Measurements from ENCODE around the gene SYNGR2. TPM values are rescaled to one million over a fixed set of nuclear protein-coding genes. Genes with fewer than 3 reads are reported as not detected.

The SYNGR2 gene
- total and polyA plus RNA-seq, 2 donors (not counting 3 experiments of a cell fraction or from before 2014, with no cell fraction given): 65.9 to 281 TPM

GRCh38 chr17:78163881-78164747 is 4.3 kb upstream of the SYNGR2 start:
- BruUV-seq (replicated peaks): no TSS peak
- intact Hi-C loops (cut with micrococcal nuclease): no loop called here
- Histone ChIP-seq H3K4me3 (replicated peaks in 1 of 3; ENCODE audit: insufficient read depth in 1 of 3, low read depth in 1 of 3, low read length in 3 of 3) (no peak overlapping the region), H2AFZ (ENCODE audit: low read depth, low read length) (no peak overlapping the region), H3K79me2 (ENCODE audit: control insufficient read depth, insufficient read depth, low read length) (no peaks in the 10 kb centered on the region), H3K4me2 (ENCODE audit: insufficient read depth, low read length) (no peak overlapping the region), H3K9me1 (replicated peaks; ENCODE audit: control insufficient read depth, extremely low read depth, insufficient read depth, low read length) (no peaks in the 10 kb centered on the region), H3K27ac (ENCODE audit: insufficient read depth, low read depth, low read length) (no peak overlapping the region), H3K27me3 (ENCODE audit: control insufficient read depth in 2 of 2, insufficient read depth in 2 of 2, low read length in 2 of 2) (no peaks in the 10 kb centered on the region), H3K9me3 (replicated peaks; ENCODE audit: control insufficient read depth, insufficient read depth, low read length) (no peaks in the 10 kb centered on the region), H3K4me1 (ENCODE audit: control insufficient read depth, extremely low read depth, insufficient read depth, low read length) (peaks cover 2% of the 10 kb centered on the region), H3K9ac (replicated peaks; ENCODE audit: extremely low read depth, insufficient read depth, low read length) (no peak overlapping the region), H3K36me3 (ENCODE audit: control insufficient read depth in 2 of 2, extremely low read depth in 1 of 2, insufficient read depth in 2 of 2, low read length in 2 of 2) (no peaks in the 10 kb centered on the region), H4K20me1 (replicated peaks; ENCODE audit: control insufficient read depth, extremely low read depth, insufficient read depth, low read length) (no peaks in the 10 kb centered on the region)
- dilution Hi-C loops (cut with MboI; ENCODE audit: extremely low pct_ligation_motif_present, low sequenced_read_pairs): no loop called here
- no peak for TF ChIP-seq POLR2AphosphoS5 (IDR thresholded peaks at IDR 0.05; ENCODE audit: insufficient read depth, low read depth, low read length)
- TF ChIP-seq MYC (IDR thresholded peaks at IDR 0.05; ENCODE audit: low read depth, low read length): no peak
- TF ChIP-seq GATA2 (IDR thresholded peaks at IDR 0.05; ENCODE audit: insufficient read depth, insufficient read length, low read depth, low read length): no peak
- no peak for TF ChIP-seq FOS (IDR thresholded peaks at IDR 0.05; ENCODE audit: borderline replicate concordance, insufficient read depth, low read length)
- TF ChIP-seq CTCF (IDR thresholded peaks at IDR 0.05; ENCODE audit: extremely low read depth in 1 of 2, insufficient read depth in 1 of 2, low read depth in 1 of 2, low read length in 2 of 2): no peak
- no peak for TF ChIP-seq POLR2A (IDR thresholded peaks at IDR 0.05; ENCODE audit: low read depth, low read length)
- no peak for TF ChIP-seq EZH2 (IDR thresholded peaks at IDR 0.05; ENCODE audit: borderline replicate concordance, low read depth, low read length, severe bottlenecking)
- no peak for TF ChIP-seq MAX (IDR thresholded peaks at IDR 0.05; ENCODE audit: insufficient read depth, insufficient read length)
- no peak for TF ChIP-seq JUN (IDR thresholded peaks at IDR 0.05; ENCODE audit: borderline replicate concordance, insufficient read depth, insufficient read length, low read depth)
- FAIRE-seq (no peak), DNase-seq (ENCODE audit: low read depth, low spot score) (no peak)
- ChIA-PET CTCF (interaction anchor here (2.7 kb wide), 1 partner anchor 13 kb away, joined by 9 read pairs; no protein-coding TSS in a partner anchor), POLR2A (no interaction called here)

Data from endothelial cell of umbilical vein (primary cell).